IMR-90 (cell line): ENCODE data around the gene LGALS12. TPM values are rescaled to one million over a fixed set of nuclear protein-coding genes. Genes with fewer than 3 reads are reported as not detected.
"Not testable (repeated sequence)": the region's sequence is repeated elsewhere in the genome, so short reads cannot be mapped to it uniquely, and the experiment has no call there.

Source experiments
- ATAC-seq: fragments of 200-7000 bp; cut with Tn5 transposase; 2 replicates; pipeline ENCODE4 v1.9.1; 2020; ENCODE audit warnings: low read depth, mild to moderate bottlenecking, moderate library complexity
- BruUV-seq: library from RNA; stranded (reverse); fragments of 400-500 nt; replicated peaks from 2 replicates; lab custom pipeline; 2021; lab: Mats Ljungman, UMichigan
- CTCF ChIA-PET: fragments of 300-600 bp; formaldehyde crosslinking; extraction: SDS; loops from one replicate; lab custom pipeline; 2021; ENCODE audit warnings: antibody characterized with exemption; lab: Yijun Ruan, JAX
- POLR2A ChIA-PET: fragments of 300-600 bp; sonication (Branson Sonifier 250); formaldehyde crosslinking; loops from one replicate; lab custom pipeline; 2022; ENCODE audit warnings: antibody characterized with exemption; ENCODE audit not compliant: unreplicated experiment; lab: Charles Lee
- DNase-seq: peaks from one replicate; pipeline ENCODE4 v3.0.0; 2013
- H2AFZ ChIP-seq: replicated peaks from 2 replicates; pipeline ENCODE3; 2013; ENCODE audit warnings: low read length, mild to moderate bottlenecking; ENCODE audit not compliant: poor library complexity
- H2AK5ac ChIP-seq: 2 replicates; pipeline ENCODE4 v1.6.1; 2013; ENCODE audit warnings: low read depth, low read length, inconsistent platforms
- H2AK9ac ChIP-seq: replicated peaks from 2 replicates; pipeline ENCODE3; 2013; ENCODE audit warnings: mild to moderate bottlenecking, low read depth, low read length, moderate library complexity; ENCODE audit not compliant: poor library complexity
- H2BK120ac ChIP-seq: 2 replicates; pipeline ENCODE4 v1.6.1; 2013; ENCODE audit warnings: low read depth, low read length, inconsistent platforms
- H2BK15ac ChIP-seq: 3 replicates; pipeline ENCODE4 v1.6.1; 2013; ENCODE audit warnings: low read depth, low read length, inconsistent platforms
- H2BK20ac ChIP-seq: 2 replicates; pipeline ENCODE4 v1.6.1; 2013; ENCODE audit warnings: low read depth, mild to moderate bottlenecking, inconsistent platforms, low read length, moderate library complexity
- H2BK5ac ChIP-seq: 2 replicates; pipeline ENCODE4 v1.6.1; 2013; ENCODE audit warnings: mild to moderate bottlenecking, low read depth, low read length, inconsistent platforms; ENCODE audit not compliant: poor library complexity, severe bottlenecking
- H3K14ac ChIP-seq: replicated peaks from 2 replicates; pipeline ENCODE4 v1.6.1; 2013; ENCODE audit warnings: low read depth, low read length, inconsistent platforms
- H3K18ac ChIP-seq: 2 replicates; pipeline ENCODE4 v1.6.1; 2013; ENCODE audit warnings: low read depth, low read length, control low read depth
- H3K23ac ChIP-seq: 2 replicates; pipeline ENCODE4 v1.6.1; 2013; ENCODE audit warnings: low read depth, low read length, inconsistent platforms
- H3K27ac ChIP-seq: 2 replicates; pipeline ENCODE4 v1.5.1; 2013; ENCODE audit warnings: mild to moderate bottlenecking, control low read depth, low read length; ENCODE audit not compliant: insufficient read depth
- H3K27me3 ChIP-seq: 2 replicates; pipeline ENCODE4 v1.6.1; 2013; ENCODE audit warnings: low read length; ENCODE audit not compliant: control insufficient read depth, insufficient read depth
- H3K36me3 ChIP-seq: 2 replicates; pipeline ENCODE4 v1.6.1; 2013; ENCODE audit warnings: low read length, mixed read lengths; ENCODE audit not compliant: control insufficient read depth, insufficient read depth
- H3K4ac ChIP-seq: 2 replicates; pipeline ENCODE4 v1.6.1; 2013; ENCODE audit warnings: low read depth, low read length, inconsistent platforms
- H3K4me1 ChIP-seq: 2 replicates; pipeline ENCODE4 v1.6.1; 2013; ENCODE audit warnings: low read length, mixed read lengths; ENCODE audit not compliant: control insufficient read depth, insufficient read depth
- H3K4me2 ChIP-seq: 2 replicates; pipeline ENCODE4 v1.6.1; 2013; ENCODE audit warnings: low read depth, mild to moderate bottlenecking, control low read depth, low read length, moderate library complexity
- H3K4me3 ChIP-seq: 2 replicates; pipeline ENCODE4 v1.5.1; 2013; ENCODE audit warnings: low read depth, mild to moderate bottlenecking, control low read depth, low read length, moderate library complexity; ENCODE audit not compliant: insufficient read depth
- H3K56ac ChIP-seq: 2 replicates; pipeline ENCODE4 v1.6.1; 2013; ENCODE audit warnings: low read length, inconsistent platforms; ENCODE audit not compliant: insufficient read depth; ENCODE audit errors: extremely low read depth
- H3K79me1 ChIP-seq, 2 experiments: 2 replicates each; pipeline ENCODE4 v1.6.1; 2013; ENCODE audit warnings: low read length in 2 of 2, inconsistent platforms in 1 of 2, low read depth in 1 of 2
- H3K9ac ChIP-seq: 2 replicates; pipeline ENCODE4 v1.6.1; 2013; ENCODE audit warnings: low read depth, low read length, control low read depth
- H3K9me1 ChIP-seq: 2 replicates; pipeline ENCODE4 v1.6.1; 2013; ENCODE audit warnings: low read length, inconsistent platforms; ENCODE audit not compliant: insufficient read depth
- H3K9me3 ChIP-seq: 2 replicates; pipeline ENCODE4 v1.6.1; 2013; ENCODE audit warnings: low read length; ENCODE audit not compliant: control insufficient read depth, insufficient read depth
- H4K20me1 ChIP-seq: 2 replicates; pipeline ENCODE4 v1.6.1; 2013; ENCODE audit warnings: low read length, inconsistent platforms; ENCODE audit not compliant: insufficient read depth
- H4K5ac ChIP-seq: 2 replicates; pipeline ENCODE4 v1.6.1; 2013; ENCODE audit warnings: mild to moderate bottlenecking, low read depth, low read length, control low read depth
- H4K8ac ChIP-seq, 2 experiments: 2 replicates each; pipeline ENCODE4 v1.6.1; 2013; ENCODE audit warnings: low read depth in 2 of 2, low read length in 2 of 2, control low read depth in 1 of 2, inconsistent platforms in 1 of 2
- H4K91ac ChIP-seq: 2 replicates; pipeline ENCODE4 v1.6.1; 2013; ENCODE audit warnings: low read depth, low read length, inconsistent platforms; ENCODE audit not compliant: insufficient read depth
- BHLHE40 ChIP-seq: fragments of 150-350 bp; IDR thresholded peaks from 2 replicates; pipeline ENCODE4 v1.6.1; 2016; ENCODE audit warnings: mild to moderate bottlenecking, low read depth, low read length
- CTCF ChIP-seq: conservative IDR thresholded peaks from 2 replicates; pipeline ENCODE4 v1.5.1; 2012; ENCODE audit warnings: mild to moderate bottlenecking, low read depth, low read length, improper control_type of control experiment
- RCOR1 ChIP-seq: IDR thresholded peaks from 2 replicates; pipeline ENCODE4 v1.6.1; 2012; ENCODE audit warnings: mild to moderate bottlenecking, low read length, improper control_type of control experiment; ENCODE audit not compliant: insufficient replicate concordance
- SMC3 ChIP-seq: fragments of 150-350 bp; IDR thresholded peaks from 2 replicates; pipeline ENCODE4 v1.6.1; 2016; ENCODE audit warnings: low read depth, mild to moderate bottlenecking, antibody characterized with exemption, low read length, moderate library complexity
- whole genome bisulfite sequencing, 2 experiments: methylation state at CpG; one replicate each; pipeline versions ENCODE4 v1.1.5 to v1.1.7; 2013; ENCODE audit warnings: missing lambda C conversion rate in 2 of 2; ENCODE audit not compliant: insufficient read length in 1 of 2; ENCODE audit errors: extremely low coverage in 2 of 2; 5-methylcytosine and 5-hydroxymethylcytosine counted together
- dilution Hi-C: fragments of 300-500 bp; cut with HindIII; formaldehyde crosslinking; loops from one replicate; pipeline ENCODE4 v1.14.3; 2018; ENCODE audit warnings: low sequenced_read_pairs; ENCODE audit not compliant: unreplicated experiment
- in situ Hi-C: fragments of 300-500 bp; cut with MboI; formaldehyde crosslinking; loops from 3 replicates; pipeline ENCODE4 v1.14.3; 2019; ENCODE audit warnings: low sequenced_read_pairs, inconsistent platforms, mixed read lengths
- intact Hi-C: fragments of 100-400 bp; cut with micrococcal nuclease; formaldehyde crosslinking; loops from 2 replicates; pipeline ENCODE4 v1.10.0; 2022
- polyA plus RNA-seq, 3 experiments: library from polyadenylated mRNA; depleted of rRNA; stranded (reverse); fragments of >200 nt; gene quantifications; 2 replicates each; pipeline ENCODE4 v1.2.3, GENCODE V29; 2012; ENCODE audit warnings: low replicate concordance in 1 of 3
- total RNA-seq: library from RNA; depleted of rRNA; stranded (reverse); fragments of >200 nt; gene quantifications from 2 replicates; pipeline ENCODE4 v1.2.3, GENCODE V29; 2012

The LGALS12 gene
- total and polyA plus RNA-seq, 2 of the 4 experiments (the other 2 are of a cell fraction) = not detected

- Histone ChIP-seq H2AFZ (no peak overlapping the region), H3K56ac (no peak overlapping the region), H4K8ac (no peak overlapping the region), H4K5ac (no peak overlapping the region), H2AK9ac (no peak overlapping the region), H3K23ac (no peak overlapping the region), H3K18ac (no peak overlapping the region), H2BK120ac (no peak overlapping the region), H4K91ac (no peak overlapping the region), H2AK5ac (no peak overlapping the region), H3K4me3 (no peak overlapping the region), H2BK15ac (no peak overlapping the region), H2BK5ac (no peak overlapping the region), H3K9me3 (no peaks in the 10 kb centered on the region), H3K9me1 (no peaks in the 10 kb centered on the region), H3K9ac (no peak overlapping the region), H3K4me2 (no peak overlapping the region), H3K79me1 (no peaks in the 10 kb centered on the region), H3K4me1 (no peaks in the 10 kb centered on the region), H3K14ac (no peak overlapping the region), H2BK20ac (no peak overlapping the region), H3K27ac (no peak overlapping the region), H3K27me3 (peaks cover 10% of the 10 kb centered on the region), H3K36me3 (no peaks in the 10 kb centered on the region), H3K4ac (no peak overlapping the region), H4K20me1 (no peaks in the 10 kb centered on the region)
- ChIA-PET CTCF (no interaction called here), POLR2A (no interaction called here)
- intact Hi-C loops (no loop called here), in situ Hi-C loops (no loop called here), dilution Hi-C loops (no loop called here)
- TF ChIP-seq SMC3 (no peak), BHLHE40 (no peak), CTCF (no peak), RCOR1 (no peak)
- DNase-seq (no peak), ATAC-seq (no peak)
- no CpG with 5 or more reads among the region's 4 CpGs for WGBS, 2 experiments
- BruUV-seq = no TSS peak
Measured at GRCh38 chr11:63549411-63549810, 43.5 kb downstream of the LGALS12 start.

GRCh38 chr11:63550156-63550700, 44.3 kb downstream of the LGALS12 start:
- H2BK5ac ChIP-seq, H3K9me3 ChIP-seq, H3K4ac ChIP-seq, H3K23ac ChIP-seq, CTCF ChIA-PET, in situ Hi-C loops, H2AK9ac ChIP-seq, H4K20me1 ChIP-seq, H3K9ac ChIP-seq, H3K18ac ChIP-seq, H2AFZ ChIP-seq, H3K79me1 ChIP-seq, H4K91ac ChIP-seq, H2BK120ac ChIP-seq, DNase-seq, H4K8ac ChIP-seq, H3K27ac ChIP-seq, H4K5ac ChIP-seq, H3K36me3 ChIP-seq, BruUV-seq, intact Hi-C loops, H2BK15ac ChIP-seq, ATAC-seq, H3K4me3 ChIP-seq, H3K4me1 ChIP-seq, H3K9me1 ChIP-seq, H2BK20ac ChIP-seq, dilution Hi-C loops, H2AK5ac ChIP-seq, POLR2A ChIA-PET, H3K14ac ChIP-seq, H3K4me2 ChIP-seq, H3K56ac ChIP-seq: not testable (repeated sequence)
- H3K27me3 ChIP-seq = peaks cover 11% of the 10 kb centered on the region
- 90% methylated on average over 6 of the region's 31 CpGs; no CpG with 5 or more reads in 1 of the 2 experiments for WGBS, 2 experiments
